CD14-positive monocyte (primary cell): ENCODE results near the gene AMOT. TPM values are rescaled to one million over a fixed set of nuclear protein-coding genes. Genes with fewer than 3 reads are reported as not detected.

Source experiments
- DNase-seq, 3 donors: peaks; one replicate each; pipeline ENCODE4 v3.0.0-alpha.2; 2011 to 2022
- H2AFZ ChIP-seq: 2 replicates; pipeline ENCODE4 v1.6.0; 2012; ENCODE audit warnings: mild to moderate bottlenecking, low read depth, low read length, inconsistent platforms; ENCODE audit not compliant: insufficient read depth, poor library complexity, severe bottlenecking
- H3K27ac ChIP-seq, 2 donors: 1 replicate in 1 of 2; 2 replicates in 1 of 2; pipeline ENCODE4 v1.5.1; 2012 to 2013; ENCODE audit warnings: low read length in 2 of 2, control low read depth in 1 of 2, inconsistent platforms in 1 of 2, low read depth in 1 of 2, mild to moderate bottlenecking in 1 of 2
- H3K27me3 ChIP-seq, 2 donors: one replicate each; pipeline versions ENCODE4 v1.6.0 to v1.6.1; 2011 to 2013; ENCODE audit warnings: low read length in 2 of 2; ENCODE audit not compliant: control insufficient read depth in 2 of 2, insufficient read depth in 2 of 2
- H3K36me3 ChIP-seq, 2 donors: replicated peaks in 1 of 2; 1 replicate in 1 of 2; 2 replicates in 1 of 2; pipeline versions ENCODE4 v1.5.1 to v1.6.1; 2012 to 2013; ENCODE audit warnings: low read length in 2 of 2, control low read depth in 1 of 2, inconsistent platforms in 1 of 2, mild to moderate bottlenecking in 1 of 2; ENCODE audit not compliant: insufficient read depth in 2 of 2, control insufficient read depth in 1 of 2
- H3K4me1 ChIP-seq, 2 donors: 1 replicate in 1 of 2; 2 replicates in 1 of 2; pipeline versions ENCODE4 v1.5.1 to v1.6.1; 2012 to 2013; ENCODE audit warnings: low read length in 2 of 2, control low read depth in 1 of 2, inconsistent platforms in 1 of 2, mild to moderate bottlenecking in 1 of 2, moderate library complexity in 1 of 2; ENCODE audit not compliant: insufficient read depth in 2 of 2, control insufficient read depth in 1 of 2
- H3K4me2 ChIP-seq: replicated peaks from 2 replicates; pipeline ENCODE3; 2012; ENCODE audit warnings: low read length, moderate library complexity, mild to moderate bottlenecking; ENCODE audit not compliant: poor library complexity, severe bottlenecking; ENCODE audit errors: extremely low read depth
- H3K4me3 ChIP-seq, 3 experiments: fragments of 200-600 bp in 1 of 3; sonication (generic) in 1 of 3; replicated peaks in 1 of 3; 1 replicate in 2 of 3; 2 replicates in 1 of 3; pipeline ENCODE4 v1.5.1; 2011 to 2013; ENCODE audit warnings: low read length in 3 of 3, mild to moderate bottlenecking in 3 of 3, control low read depth in 2 of 3, low read depth in 2 of 3, inconsistent platforms in 1 of 3, moderate library complexity in 1 of 3
- H3K79me2 ChIP-seq: 2 replicates; pipeline ENCODE4 v1.6.0; 2012; ENCODE audit warnings: mild to moderate bottlenecking, control low read depth, inconsistent platforms, low read length, moderate library complexity; ENCODE audit not compliant: insufficient read depth
- H3K9ac ChIP-seq: 2 replicates; pipeline ENCODE4 v1.6.0; 2017; ENCODE audit warnings: low read length, mild to moderate bottlenecking; ENCODE audit not compliant: insufficient read depth, poor library complexity, severe bottlenecking
- H3K9me3 ChIP-seq, 2 donors: replicated peaks in 1 of 2; 1 replicate in 1 of 2; 2 replicates in 1 of 2; pipeline versions ENCODE4 v1.5.1 to v1.6.1; 2012 to 2013; ENCODE audit warnings: low read length in 2 of 2, control low read depth in 1 of 2; ENCODE audit not compliant: control insufficient read depth in 1 of 2, insufficient read depth in 1 of 2
- H4K20me1 ChIP-seq: 2 replicates; pipeline ENCODE4 v1.6.0; 2012; ENCODE audit warnings: mild to moderate bottlenecking, low read length, control low read depth, moderate library complexity; ENCODE audit not compliant: insufficient read depth
- H3K27ac Mint-ChIP-seq, 7 donors: one replicate each; pipeline ENCODE4 v1.8.0; 2020; ENCODE audit warnings: mild to moderate bottlenecking in 7 of 7, mixed read lengths in 7 of 7, moderate library complexity in 6 of 7, inconsistent platforms in 2 of 7
- H3K27me3 Mint-ChIP-seq, 3 donors: one replicate each; pipeline ENCODE4 v1.8.0; 2021 to 2022; ENCODE audit warnings: low read depth in 3 of 3, mild to moderate bottlenecking in 3 of 3, mixed read lengths in 3 of 3, moderate library complexity in 3 of 3, inconsistent platforms in 1 of 3
- H3K36me3 Mint-ChIP-seq, 2 donors: one replicate each; pipeline ENCODE4 v1.8.0; 2020; ENCODE audit warnings: mixed read lengths in 2 of 2, inconsistent platforms in 1 of 2, mild to moderate bottlenecking in 1 of 2
- H3K4me1 Mint-ChIP-seq: one replicate; pipeline ENCODE4 v1.8.0; 2020; ENCODE audit warnings: mild to moderate bottlenecking, mixed read lengths
- H3K4me3 Mint-ChIP-seq, 2 donors: one replicate each; pipeline ENCODE4 v1.8.0; 2020; ENCODE audit warnings: mild to moderate bottlenecking in 2 of 2, mixed read lengths in 2 of 2, moderate library complexity in 1 of 2
- H3K9me3 Mint-ChIP-seq, 7 donors: one replicate each; pipeline ENCODE4 v1.8.0; 2020 to 2022; ENCODE audit warnings: mixed read lengths in 7 of 7, mild to moderate bottlenecking in 6 of 7, moderate library complexity in 6 of 7, inconsistent platforms in 2 of 7
- WGBS: methylation state at CpG from one replicate; pipeline ENCODE4 v1.1.5; 2013; ENCODE audit warnings: missing lambda C conversion rate; ENCODE audit not compliant: insufficient coverage; 5-methylcytosine and 5-hydroxymethylcytosine counted together
- intact Hi-C, 2 donors: fragments of 100-400 bp; cut with micrococcal nuclease; formaldehyde crosslinking; loops; one replicate each; pipeline versions ENCODE4 v1.15.0 to v1.15.1; 2023
- polyA plus RNA-seq, 3 donors: library from polyadenylated mRNA; depleted of rRNA in 1 of 3; unstranded in 2 of 3; stranded (reverse) in 1 of 3; fragments of 300-500 nt in 2 of 3; fragments of >200 nt in 1 of 3; fragmentation: Illumina TruSeq in 2 of 3; gene quantifications; 1 replicate in 2 of 3; 2 replicates in 1 of 3; pipeline ENCODE4 v1.2.3, GENCODE V29; 2012 to 2021
- TF ChIP-seq, protein P1 (sequence below): fragments of 200-600 bp; IDR thresholded peaks from one replicate; pipeline ENCODE4 v1.8.0; 2022; ENCODE audit warnings: antibody characterized with exemption, mild to moderate bottlenecking

AMOT gene
- polyA plus RNA-seq, 3 donors, result 0.04 to 0.11 TPM; not detected in 1

DNA sequence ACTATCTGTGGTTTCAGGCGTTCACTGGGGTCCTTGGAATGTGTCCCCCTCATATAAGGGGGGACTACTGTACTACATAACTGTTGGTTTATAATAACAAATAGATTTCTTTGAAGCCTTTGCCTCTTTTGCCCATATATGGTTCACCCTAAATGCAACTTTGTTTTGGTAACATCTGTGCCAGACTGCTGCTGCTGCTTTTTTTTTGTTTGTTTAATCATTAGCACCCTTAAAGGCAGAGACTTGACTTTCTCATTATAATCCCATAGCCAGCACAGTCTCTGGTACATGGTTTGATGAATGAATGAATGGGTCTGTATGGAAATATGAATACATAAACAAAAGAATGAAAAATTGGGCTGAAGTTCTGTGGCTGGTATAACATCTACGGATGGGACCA, 80.7 kb downstream of the AMOT start:
- H3K27ac Mint-ChIP-seq, result no peak overlapping the region
- no CpG with 5 or more reads among the region's 2 CpGs for WGBS

DNA sequence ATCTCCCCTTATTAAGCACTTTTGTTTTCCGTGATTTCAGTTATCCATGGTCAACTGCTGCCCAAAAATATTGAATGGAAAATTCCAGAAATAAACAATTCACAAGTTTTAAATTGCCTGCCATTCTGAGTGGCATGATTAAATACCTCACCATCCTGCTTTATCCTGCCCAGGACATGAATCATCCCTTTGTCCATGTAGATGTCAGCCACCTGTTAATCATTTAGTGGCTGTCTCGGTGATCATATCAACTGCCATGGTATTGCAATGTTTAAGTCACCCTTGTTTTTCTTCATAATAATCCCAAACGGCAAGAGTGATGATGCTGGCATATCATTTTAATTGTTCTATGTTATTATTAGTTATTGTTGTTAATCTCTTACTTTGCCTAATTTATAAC, 81.1 kb downstream of the AMOT start:
- no peaks in the 10 kb centered on the region for H3K9me3 ChIP-seq
- no peak overlapping the region for H3K4me3 ChIP-seq
- Mint-ChIP-seq H3K4me3 (no peak overlapping the region), H3K9me3 (peaks cover 0 to 3% (median 0%) of the 10 kb centered on the region in 7 donors), H3K27ac (no peak overlapping the region), H3K4me1 (peaks cover 11% of the 10 kb centered on the region), H3K27me3 (peaks cover 0 to 3% (median 0%) of the 10 kb centered on the region in 3 donors), H3K36me3 (no peaks in the 10 kb centered on the region)
- H3K4me2 ChIP-seq, result no peak overlapping the region
- no peaks in the 10 kb centered on the region for H3K27me3 ChIP-seq
- WGBS, result no CpG with 5 or more reads among the region's 3 CpGs
- H2AFZ ChIP-seq, result no peak overlapping the region
- no peaks in the 10 kb centered on the region for H4K20me1 ChIP-seq
- intact Hi-C loops, result no loop called here
- TF ChIP-seq, protein P1, sequence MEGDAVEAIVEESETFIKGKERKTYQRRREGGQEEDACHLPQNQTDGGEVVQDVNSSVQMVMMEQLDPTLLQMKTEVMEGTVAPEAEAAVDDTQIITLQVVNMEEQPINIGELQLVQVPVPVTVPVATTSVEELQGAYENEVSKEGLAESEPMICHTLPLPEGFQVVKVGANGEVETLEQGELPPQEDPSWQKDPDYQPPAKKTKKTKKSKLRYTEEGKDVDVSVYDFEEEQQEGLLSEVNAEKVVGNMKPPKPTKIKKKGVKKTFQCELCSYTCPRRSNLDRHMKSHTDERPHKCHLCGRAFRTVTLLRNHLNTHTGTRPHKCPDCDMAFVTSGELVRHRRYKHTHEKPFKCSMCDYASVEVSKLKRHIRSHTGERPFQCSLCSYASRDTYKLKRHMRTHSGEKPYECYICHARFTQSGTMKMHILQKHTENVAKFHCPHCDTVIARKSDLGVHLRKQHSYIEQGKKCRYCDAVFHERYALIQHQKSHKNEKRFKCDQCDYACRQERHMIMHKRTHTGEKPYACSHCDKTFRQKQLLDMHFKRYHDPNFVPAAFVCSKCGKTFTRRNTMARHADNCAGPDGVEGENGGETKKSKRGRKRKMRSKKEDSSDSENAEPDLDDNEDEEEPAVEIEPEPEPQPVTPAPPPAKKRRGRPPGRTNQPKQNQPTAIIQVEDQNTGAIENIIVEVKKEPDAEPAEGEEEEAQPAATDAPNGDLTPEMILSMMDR, result no peak
- peaks cover 0 to 10% of the 10 kb centered on the region in 2 donors for H3K4me1 ChIP-seq
- no peak for DNase-seq
- H3K36me3 ChIP-seq, result no peaks in the 10 kb centered on the region
- no peak overlapping the region for H3K9ac ChIP-seq
- H3K27ac ChIP-seq, result no peak overlapping the region
- H3K79me2 ChIP-seq, result no peaks in the 10 kb centered on the region

More for the DNA sequence above, 80.7 kb downstream of the AMOT start:
- DNase-seq, result no peak
- Histone ChIP-seq H3K4me3 (no peak overlapping the region), H3K27me3 (no peaks in the 10 kb centered on the region), H3K36me3 (no peaks in the 10 kb centered on the region), H4K20me1 (no peaks in the 10 kb centered on the region), H2AFZ (no peak overlapping the region), H3K4me2 (no peak overlapping the region), H3K9me3 (no peaks in the 10 kb centered on the region), H3K9ac (no peak overlapping the region), H3K27ac (no peak overlapping the region), H3K4me1 (peaks cover 0 to 10% of the 10 kb centered on the region in 2 donors), H3K79me2 (no peaks in the 10 kb centered on the region)
- Mint-ChIP-seq H3K36me3 (no peaks in the 10 kb centered on the region), H3K4me1 (peaks cover 11% of the 10 kb centered on the region), H3K27me3 (peaks cover 0 to 3% (median 0%) of the 10 kb centered on the region in 3 donors), H3K9me3 (peaks cover 0 to 3% (median 0%) of the 10 kb centered on the region in 7 donors), H3K4me3 (no peak overlapping the region)
- intact Hi-C loops, result no loop called here
- TF ChIP-seq, protein P1, result no peak
